Parathyroid adenoma (tissue), 2 donors: ENCODE measurements around the gene LYZL6.

Source experiments
- H2AFZ ChIP-seq: fragments of 300-600 bp; sonication (generic); one replicate; pipeline ENCODE4 v1.7.0; 2017; ENCODE audit warnings: antibody characterized with exemption, mild to moderate bottlenecking
- H3K27ac ChIP-seq: fragments of 300-600 bp; sonication (generic); one replicate; pipeline ENCODE4 v1.7.0; 2017
- H3K27me3 ChIP-seq: fragments of 300-600 bp; sonication (generic); one replicate; pipeline ENCODE4 v1.7.0; 2017; ENCODE audit warnings: low read length; ENCODE audit not compliant: control insufficient read depth, insufficient read depth
- H3K36me3 ChIP-seq: fragments of 300-600 bp; sonication (generic); one replicate; pipeline ENCODE4 v1.7.0; 2017; ENCODE audit warnings: low read length; ENCODE audit not compliant: control insufficient read depth, insufficient read depth
- H3K4me1 ChIP-seq: fragments of 300-600 bp; sonication (generic); one replicate; pipeline ENCODE4 v1.7.0; 2017; ENCODE audit warnings: control low read depth
- H3K4me2 ChIP-seq: fragments of 300-600 bp; sonication (generic); one replicate; pipeline ENCODE4 v1.7.0; 2017; ENCODE audit warnings: low read length
- H3K4me3 ChIP-seq: fragments of 300-600 bp; sonication (generic); one replicate; pipeline ENCODE4 v1.7.0; 2017; ENCODE audit warnings: low read depth, low read length
- H3K79me2 ChIP-seq: fragments of 300-600 bp; sonication (generic); one replicate; pipeline ENCODE4 v1.7.0; 2017; ENCODE audit warnings: control low read depth
- H3K9ac ChIP-seq: fragments of 300-600 bp; sonication (generic); one replicate; pipeline ENCODE4 v1.7.0; 2017; ENCODE audit warnings: mild to moderate bottlenecking
- H3K9me3 ChIP-seq: fragments of 300-600 bp; sonication (generic); one replicate; pipeline ENCODE4 v1.7.0; 2017; ENCODE audit warnings: low read length; ENCODE audit not compliant: control insufficient read depth
- TF ChIP-seq, protein P1 (sequence below): fragments of 300-600 bp; sonication (generic); IDR thresholded peaks from one replicate; pipeline ENCODE4 v1.7.0; 2017; ENCODE audit warnings: antibody characterized with exemption, mild to moderate bottlenecking
- donor health status: primary hyperparathyroidism.

Gene LYZL6

DNA sequence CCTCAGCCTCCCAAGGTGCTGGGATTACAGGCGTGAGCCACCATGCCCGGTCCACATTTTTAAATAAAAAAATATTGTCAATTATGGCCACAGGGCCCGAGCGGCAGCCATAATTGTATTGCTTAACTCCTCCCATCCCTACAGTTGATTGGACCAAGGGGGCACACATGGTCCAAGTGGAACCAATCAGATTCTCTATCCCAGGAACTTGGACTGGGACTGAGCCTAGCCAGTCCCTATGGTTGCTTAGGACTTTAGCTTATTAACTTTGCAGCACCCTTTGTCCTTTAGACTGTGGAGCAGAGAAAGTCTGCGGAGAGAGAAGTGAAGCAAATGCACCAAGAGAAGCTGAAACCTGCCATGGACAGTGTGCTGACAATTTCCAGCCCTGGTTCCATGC lies 7.5 kb downstream of the LYZL6 start:
- Histone ChIP-seq H3K36me3 (no peaks in the 10 kb centered on the region), H3K4me1 (no peaks in the 10 kb centered on the region), H2AFZ (no peak overlapping the region), H3K79me2 (no peaks in the 10 kb centered on the region), H3K9ac (no peak overlapping the region), H3K27me3 (no peaks in the 10 kb centered on the region), H3K9me3 (no peaks in the 10 kb centered on the region), H3K27ac (no peak overlapping the region), H3K4me2 (no peak overlapping the region), H3K4me3 (no peak overlapping the region)
- TF ChIP-seq, protein P1, sequence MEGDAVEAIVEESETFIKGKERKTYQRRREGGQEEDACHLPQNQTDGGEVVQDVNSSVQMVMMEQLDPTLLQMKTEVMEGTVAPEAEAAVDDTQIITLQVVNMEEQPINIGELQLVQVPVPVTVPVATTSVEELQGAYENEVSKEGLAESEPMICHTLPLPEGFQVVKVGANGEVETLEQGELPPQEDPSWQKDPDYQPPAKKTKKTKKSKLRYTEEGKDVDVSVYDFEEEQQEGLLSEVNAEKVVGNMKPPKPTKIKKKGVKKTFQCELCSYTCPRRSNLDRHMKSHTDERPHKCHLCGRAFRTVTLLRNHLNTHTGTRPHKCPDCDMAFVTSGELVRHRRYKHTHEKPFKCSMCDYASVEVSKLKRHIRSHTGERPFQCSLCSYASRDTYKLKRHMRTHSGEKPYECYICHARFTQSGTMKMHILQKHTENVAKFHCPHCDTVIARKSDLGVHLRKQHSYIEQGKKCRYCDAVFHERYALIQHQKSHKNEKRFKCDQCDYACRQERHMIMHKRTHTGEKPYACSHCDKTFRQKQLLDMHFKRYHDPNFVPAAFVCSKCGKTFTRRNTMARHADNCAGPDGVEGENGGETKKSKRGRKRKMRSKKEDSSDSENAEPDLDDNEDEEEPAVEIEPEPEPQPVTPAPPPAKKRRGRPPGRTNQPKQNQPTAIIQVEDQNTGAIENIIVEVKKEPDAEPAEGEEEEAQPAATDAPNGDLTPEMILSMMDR: no peak

- H3K4me3 ChIP-seq: no peak overlapping the region
- H3K4me2 ChIP-seq: no peak overlapping the region
- H3K9me3 ChIP-seq: no peaks in the 10 kb centered on the region
- no peak overlapping the region for H3K27ac ChIP-seq
- H2AFZ ChIP-seq: no peak overlapping the region
- TF ChIP-seq, protein P1: no peak
- H3K27me3 ChIP-seq: no peaks in the 10 kb centered on the region
- H3K79me2 ChIP-seq: no peaks in the 10 kb centered on the region
- H3K9ac ChIP-seq: no peak overlapping the region
- no peaks in the 10 kb centered on the region for H3K36me3 ChIP-seq
- H3K4me1 ChIP-seq: peaks cover 4% of the 10 kb centered on the region
These were observed 8.8 kb downstream of the LYZL6 start for GRCh38 chr17:35934760-35935159.

- no peaks in the 10 kb centered on the region for H3K27me3 ChIP-seq
- H3K4me1 ChIP-seq: peaks cover 4% of the 10 kb centered on the region
- H3K4me3 ChIP-seq: no peak overlapping the region
- TF ChIP-seq, protein P1: no peak
- no peaks in the 10 kb centered on the region for H3K79me2 ChIP-seq
- no peak overlapping the region for H2AFZ ChIP-seq
- H3K4me2 ChIP-seq: no peak overlapping the region
- H3K9ac ChIP-seq: no peak overlapping the region
- H3K27ac ChIP-seq: no peak overlapping the region
- no peaks in the 10 kb centered on the region for H3K9me3 ChIP-seq
- H3K36me3 ChIP-seq: no peaks in the 10 kb centered on the region
These were observed 10.9 kb downstream of the LYZL6 start for GRCh38 chr17:35932586-35932985.

GRCh38 chr17:35931794-35932425 lies 11.6 kb downstream of the LYZL6 start:
- H2AFZ ChIP-seq: no peak overlapping the region

More at GRCh38 chr17:35931794-35932425, 11.6 kb downstream of the LYZL6 start:
- Histone ChIP-seq H3K36me3 (no peaks in the 10 kb centered on the region), H3K79me2 (no peaks in the 10 kb centered on the region), H3K4me3 (no peak overlapping the region), H3K4me2 (no peak overlapping the region), H3K9me3 (no peaks in the 10 kb centered on the region), H3K9ac (no peak overlapping the region), H3K27me3 (no peaks in the 10 kb centered on the region), H3K4me1 (peaks cover 4% of the 10 kb centered on the region), H3K27ac (no peak overlapping the region)
- TF ChIP-seq, protein P1: no peak
